Right kidney (tissue), 1 donor: Measurements from ENCODE around the gene SPDYC.
"Not testable (repeated sequence)": the region's sequence is repeated elsewhere in the genome, so short reads cannot be mapped to it uniquely, and the experiment has no call there.

ENCODE experiments used
- DNase-seq: peaks from one replicate; pipeline ENCODE4 v3.0.0-alpha.2; 2016

SPDYC gene

DNA sequence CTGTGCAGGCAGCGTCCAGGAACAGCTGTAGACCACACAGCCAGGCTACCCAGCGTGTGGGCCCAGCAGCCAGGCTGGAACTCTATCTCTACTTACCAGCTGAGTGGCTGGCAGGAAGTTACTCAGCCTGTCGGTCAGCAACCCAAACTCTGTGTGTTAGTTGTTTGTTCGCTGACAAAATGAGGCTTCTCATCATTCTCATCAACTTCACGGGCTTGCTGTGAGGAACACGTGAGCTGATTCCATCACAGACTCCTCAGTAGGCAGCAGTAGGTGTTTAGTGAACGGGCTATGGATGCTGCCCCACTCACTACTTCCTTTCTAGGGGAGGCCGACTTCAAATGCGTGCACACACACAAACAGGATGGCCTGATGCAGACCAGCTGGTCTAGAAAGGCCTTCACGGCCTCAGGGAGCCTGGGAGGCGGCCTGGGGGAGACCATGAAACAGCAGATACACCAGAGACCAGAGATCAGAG lies 830 bp upstream of the SPDYC start:
- no peak for DNase-seq

DNA sequence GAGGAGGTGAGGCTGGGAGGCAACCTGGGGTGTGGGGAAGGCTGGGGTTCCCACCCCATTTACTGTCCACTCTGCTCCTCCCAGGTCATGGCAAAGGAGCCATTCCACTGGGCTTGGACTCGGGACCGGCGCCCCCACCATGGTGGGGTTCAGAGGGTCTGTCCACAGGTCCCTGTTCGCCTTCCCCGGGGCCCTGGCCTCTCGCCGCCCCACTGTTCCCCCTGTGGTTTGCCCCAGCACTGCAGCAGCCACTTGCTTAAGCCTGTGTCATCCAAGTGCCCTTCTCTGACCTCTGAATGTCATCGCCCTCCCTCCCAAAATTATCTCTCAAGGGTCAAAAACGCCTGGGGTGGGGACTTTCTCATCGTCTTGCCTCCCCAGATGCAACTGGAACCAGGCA lies 2.6 kb downstream of the SPDYC start:
- no peak for DNase-seq

DNA sequence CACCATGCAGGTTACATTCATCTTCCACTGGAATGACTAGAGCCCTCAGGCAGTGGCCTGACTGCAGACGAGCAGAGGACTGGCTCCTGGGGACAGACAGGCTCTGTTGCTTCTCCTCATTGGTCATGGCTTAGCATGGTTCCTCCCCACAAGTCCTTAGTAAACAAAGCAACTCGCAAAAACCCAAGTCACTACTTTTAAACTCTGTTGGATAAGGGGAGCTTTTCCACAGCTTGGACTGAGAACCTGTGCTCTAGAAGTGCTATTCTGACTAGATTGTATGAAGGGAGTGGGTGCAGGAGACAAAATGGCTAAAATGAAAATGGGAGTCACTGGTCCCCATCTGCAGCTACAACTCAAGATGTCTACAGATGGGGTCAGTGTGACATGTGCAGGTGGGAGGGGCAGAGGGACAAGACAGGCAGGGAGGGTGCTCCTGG lies 4.6 kb downstream of the SPDYC start:
- not testable (repeated sequence) for DNase-seq

DNA sequence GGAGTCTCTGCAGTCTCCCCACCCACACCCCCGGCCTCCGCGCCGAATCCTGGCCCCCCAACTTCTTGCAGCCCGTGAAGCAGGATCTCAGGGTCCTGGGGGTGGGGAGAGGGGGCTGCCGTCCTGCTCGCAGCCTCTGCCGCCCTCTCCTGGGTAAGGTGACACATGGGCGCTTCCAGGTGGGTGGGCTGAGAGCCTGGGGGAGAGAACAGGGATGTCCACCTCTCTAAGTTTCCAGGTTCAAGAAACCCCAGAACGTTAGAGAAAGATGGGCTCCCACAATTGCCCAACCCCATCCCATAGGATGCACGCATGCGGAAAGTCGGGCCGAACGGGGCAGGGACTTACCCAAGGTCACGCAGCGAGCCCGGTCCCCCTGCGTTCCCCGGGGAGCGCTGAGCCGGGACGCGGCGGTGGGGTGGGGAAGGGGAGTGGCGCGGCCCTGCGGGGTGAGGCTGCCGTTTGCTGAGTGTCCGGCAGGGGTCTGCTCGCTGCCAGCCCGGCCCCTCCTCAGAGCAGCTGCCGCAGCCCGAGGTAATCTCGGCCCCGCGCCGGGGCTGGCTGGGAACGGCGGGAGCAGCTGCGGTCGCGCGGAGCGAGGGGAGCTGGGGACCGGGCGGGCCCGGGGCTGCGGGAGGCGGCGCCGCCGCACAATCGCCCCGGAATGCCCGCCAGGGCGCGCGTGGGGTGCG lies 11.0 kb downstream of the SPDYC start:
- peak; percentile 84 for DNase-seq

DNA sequence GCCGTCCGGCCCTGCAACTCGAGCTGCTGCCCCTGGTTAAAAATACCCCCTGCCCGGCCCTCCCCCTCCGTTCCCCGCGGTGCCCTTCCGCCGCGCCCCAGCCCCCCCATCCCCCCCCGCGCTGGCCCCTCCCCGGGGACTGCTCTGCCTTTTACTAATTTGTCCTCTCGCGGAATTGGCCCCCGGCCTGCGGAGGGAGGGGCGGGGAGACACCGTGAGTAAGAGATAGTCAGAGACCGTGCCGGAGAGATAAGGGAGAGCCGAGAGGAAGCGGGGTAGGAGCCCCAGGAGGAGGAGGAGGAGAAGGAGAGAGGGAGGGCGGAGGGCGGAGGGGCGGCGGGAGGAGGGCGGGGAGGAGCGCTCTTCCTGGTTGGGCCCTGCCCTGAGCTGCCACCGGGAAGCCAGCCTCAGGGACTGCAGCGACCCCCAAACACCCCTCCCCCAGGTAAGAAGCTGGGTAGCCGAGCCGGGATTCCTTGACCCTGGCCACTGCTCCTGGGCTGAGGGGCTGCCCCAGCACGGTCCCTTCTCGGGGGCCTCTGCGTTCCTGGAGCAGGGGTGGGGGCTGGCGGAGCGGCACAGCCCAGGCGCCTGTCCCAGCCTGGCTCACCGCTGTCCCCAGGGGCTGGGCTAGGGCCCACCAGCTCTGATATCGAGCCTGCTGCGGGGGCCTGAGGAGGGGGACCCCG lies 11.7 kb downstream of the SPDYC start, which contains the start of gene CAPN1:
TSS of gene CAPN1 (plus strand) at position 360 of the 689 bp plus-strand sequence. CDS start 774 bp downstream, outside the sequence.
- peak; percentile 86 for DNase-seq

DNA sequence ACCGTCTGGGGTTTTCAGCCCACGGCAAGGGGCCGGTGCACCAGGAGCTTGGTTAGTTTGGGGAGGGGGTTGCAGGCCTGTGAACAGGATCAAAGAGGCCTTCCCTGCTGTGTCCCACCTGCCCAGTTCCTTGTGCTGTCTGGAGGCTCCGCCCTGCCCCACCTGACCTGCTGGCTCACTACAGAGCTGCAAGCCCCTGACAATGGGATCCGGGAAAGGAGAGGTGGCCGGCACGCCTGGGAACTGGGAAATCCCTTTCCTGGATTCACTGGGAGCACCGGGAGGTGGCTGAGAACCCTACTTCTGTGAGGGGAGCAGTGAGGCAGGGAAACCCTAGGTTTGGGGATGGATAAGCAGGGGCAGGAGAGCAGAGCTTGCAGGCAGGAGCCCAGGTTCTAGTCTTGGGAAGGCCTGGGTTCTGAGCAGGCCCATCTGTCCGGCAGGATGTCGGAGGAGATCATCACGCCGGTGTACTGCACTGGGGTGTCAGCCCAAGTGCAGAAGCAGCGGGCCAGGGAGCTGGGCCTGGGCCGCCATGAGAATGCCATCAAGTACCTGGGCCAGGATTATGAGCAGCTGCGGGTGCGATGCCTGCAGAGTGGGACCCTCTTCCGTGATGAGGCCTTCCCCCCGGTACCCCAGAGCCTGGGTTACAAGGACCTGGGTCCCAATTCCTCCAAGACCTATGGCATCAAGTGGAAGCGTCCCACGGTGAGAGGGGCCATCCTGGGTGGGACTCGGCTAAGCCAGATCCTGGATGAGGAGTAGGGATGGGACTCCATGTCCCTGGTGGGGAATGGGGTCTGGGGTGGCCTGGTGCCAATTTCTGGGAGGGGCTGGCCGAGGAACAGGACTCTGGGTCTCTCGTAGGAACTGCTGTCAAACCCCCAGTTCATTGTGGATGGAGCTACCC lies 12.5 kb downstream of the SPDYC start:
- no peak for DNase-seq

DNA sequence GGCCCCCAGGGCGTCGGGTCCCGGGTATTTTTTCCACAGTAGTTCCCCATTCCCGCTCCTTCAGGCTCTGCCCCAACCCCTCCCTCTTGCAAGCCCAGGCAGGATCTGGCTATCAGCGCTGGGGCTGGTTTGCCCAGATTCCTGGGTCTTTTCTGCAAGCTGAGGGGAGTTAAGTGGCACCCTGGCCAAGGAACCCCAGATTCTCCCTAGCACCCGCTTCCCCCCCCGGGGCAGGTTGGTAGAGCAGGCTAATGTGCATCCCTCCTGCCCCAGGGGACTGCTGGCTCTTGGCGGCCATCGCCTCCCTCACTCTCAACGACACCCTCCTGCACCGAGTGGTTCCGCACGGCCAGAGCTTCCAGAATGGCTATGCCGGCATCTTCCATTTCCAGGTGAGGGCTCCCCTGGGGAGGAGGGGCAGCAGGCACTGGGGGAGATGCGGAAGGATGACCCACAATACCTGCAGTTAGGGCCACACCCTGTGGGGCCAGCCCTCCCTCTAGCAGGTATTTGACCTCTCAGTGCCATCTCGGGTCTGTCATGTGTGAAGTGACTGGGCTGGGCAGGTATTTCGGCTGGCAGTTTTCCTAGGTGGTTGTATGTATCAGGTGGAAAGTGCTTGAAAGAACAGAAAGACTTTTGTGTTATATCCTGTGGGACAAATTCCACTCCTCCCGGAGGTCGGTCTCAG lies 13.3 kb downstream of the SPDYC start:
- DNase-seq = peak; percentile 39

DNA sequence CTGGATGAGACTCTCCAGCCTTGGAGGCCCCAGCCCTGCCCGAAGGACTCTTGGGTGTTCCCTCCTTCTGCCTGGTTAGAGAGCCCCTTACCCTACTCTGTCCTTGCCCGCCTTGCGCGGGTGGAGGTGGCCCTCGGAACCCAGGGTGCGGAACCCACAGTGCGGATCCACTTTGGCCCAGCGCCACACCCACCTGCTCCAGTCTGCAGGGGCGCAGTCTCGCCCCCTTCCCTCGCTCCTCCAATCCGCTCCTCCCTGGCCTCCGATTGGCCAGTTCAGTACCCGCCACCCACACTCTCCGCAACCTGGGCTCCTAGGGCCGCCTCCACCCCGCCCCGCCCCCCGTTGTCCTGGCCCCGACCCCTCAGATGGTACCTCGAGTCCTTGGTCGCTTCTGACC lies 14.1 kb downstream of the SPDYC start:
- no peak for DNase-seq

DNA sequence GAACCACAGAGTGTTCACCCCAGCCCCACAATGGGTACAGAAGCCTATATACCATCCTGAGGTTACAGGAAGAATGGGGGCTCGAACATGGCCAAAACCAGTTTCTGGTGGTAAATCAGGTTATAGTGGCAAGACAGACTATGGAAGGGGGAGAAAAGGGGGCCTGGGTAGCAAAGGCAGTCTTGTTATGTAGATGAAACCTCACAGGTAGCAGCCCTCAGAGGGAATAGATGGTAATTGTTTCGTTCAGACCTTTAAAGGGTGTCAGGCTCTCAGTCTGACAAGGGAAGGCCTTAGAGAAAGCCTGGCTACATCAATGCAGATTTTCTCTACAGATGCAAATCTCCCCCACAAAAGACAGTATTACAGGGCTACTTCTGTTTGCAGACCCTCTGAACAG lies 15.1 kb downstream of the SPDYC start:
- DNase-seq = no peak

DNA sequence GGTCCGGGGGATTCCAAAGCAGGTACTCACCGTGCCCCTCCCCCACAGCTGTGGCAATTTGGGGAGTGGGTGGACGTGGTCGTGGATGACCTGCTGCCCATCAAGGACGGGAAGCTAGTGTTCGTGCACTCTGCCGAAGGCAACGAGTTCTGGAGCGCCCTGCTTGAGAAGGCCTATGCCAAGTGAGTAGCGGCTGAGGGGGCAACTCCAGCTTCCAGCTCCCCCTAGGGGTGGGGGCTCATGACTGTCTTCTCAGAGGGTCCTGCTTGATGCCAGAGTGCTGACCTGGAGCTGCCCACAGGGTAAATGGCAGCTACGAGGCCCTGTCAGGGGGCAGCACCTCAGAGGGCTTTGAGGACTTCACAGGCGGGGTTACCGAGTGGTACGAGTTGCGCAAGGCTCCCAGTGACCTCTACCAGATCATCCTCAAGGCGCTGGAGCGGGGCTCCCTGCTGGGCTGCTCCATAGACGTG lies 15.9 kb downstream of the SPDYC start:
- no peak for DNase-seq

DNA sequence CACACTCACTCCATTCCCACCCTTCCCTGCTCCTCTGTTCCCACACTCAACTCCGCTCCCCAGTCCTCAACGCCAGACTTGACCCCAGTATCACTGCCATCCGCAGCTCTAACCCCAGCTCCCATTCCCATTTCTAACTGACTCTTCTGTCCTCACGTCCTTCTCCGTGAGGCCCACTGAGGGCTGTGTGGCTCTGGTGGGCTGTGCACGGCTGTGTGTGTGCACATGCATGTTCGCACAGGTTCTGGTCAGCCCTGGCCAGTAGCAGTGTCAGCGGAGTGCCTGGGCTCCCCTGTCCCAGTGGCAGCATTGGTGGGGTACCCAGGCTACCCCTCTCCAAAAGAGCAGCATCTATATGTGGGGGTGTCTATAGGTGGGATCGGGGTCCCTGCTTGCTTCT lies 16.7 kb downstream of the SPDYC start:
- no peak for DNase-seq

DNA sequence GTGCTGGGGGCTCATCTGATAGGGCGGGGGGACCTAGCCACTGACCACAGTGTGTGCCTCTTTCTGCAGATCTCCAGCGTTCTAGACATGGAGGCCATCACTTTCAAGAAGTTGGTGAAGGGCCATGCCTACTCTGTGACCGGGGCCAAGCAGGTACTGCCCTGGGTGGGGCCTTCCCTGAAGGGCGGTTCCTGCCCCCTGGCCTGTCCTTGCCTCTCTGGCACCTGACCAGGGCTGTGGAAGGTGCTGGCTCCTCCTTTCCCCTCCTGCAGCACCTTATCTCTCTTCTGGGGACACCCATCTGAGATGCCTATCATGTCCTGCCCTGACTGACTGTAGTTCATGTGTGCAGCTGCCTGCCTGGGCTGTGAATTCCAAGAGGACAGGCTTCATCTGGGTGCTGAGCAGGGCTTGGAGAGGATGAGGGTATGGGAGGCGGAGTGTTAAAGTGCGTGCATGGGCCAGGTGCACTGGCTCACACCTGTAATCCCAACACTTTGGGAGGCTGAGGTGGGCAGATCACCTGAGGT lies 17.2 kb downstream of the SPDYC start:
- no peak for DNase-seq

DNA sequence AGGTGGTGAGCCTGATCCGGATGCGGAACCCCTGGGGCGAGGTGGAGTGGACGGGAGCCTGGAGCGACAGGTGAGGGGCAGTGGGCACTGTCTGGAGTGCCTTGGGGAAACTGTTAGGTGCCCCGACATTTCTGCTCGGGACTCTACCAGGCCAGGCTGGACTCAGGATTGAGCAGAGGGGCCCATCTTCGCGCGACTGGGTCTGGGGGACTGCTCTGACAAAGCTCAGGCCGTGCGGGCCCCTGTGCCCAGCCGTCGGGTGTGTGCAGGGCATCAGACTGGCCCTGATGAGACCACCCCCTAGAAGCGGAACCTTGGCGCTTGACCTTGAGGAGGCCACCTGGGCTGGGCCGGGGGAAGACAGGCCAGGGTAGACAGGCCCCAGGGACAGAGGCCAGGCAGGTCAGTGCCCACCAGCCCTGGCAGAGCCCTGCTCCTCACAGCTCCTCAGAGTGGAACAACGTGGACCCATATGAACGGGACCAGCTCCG lies 18.0 kb downstream of the SPDYC start:
- no peak for DNase-seq

DNA sequence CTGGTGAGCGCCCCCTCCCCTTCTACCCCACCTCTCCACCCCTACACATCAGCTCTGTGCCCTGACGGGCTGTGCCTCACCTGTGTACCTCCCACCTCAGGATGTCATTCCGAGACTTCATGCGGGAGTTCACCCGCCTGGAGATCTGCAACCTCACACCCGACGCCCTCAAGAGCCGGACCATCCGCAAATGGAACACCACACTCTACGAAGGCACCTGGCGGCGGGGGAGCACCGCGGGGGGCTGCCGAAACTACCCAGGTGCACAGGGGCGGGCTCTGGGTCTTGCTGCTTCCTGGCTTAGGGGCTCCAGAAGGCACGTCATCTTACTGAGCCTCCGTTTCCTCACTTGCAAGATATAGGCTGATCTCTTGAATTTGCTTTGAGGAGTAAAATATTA lies 18.5 kb downstream of the SPDYC start:
- DNase-seq = no peak

DNA sequence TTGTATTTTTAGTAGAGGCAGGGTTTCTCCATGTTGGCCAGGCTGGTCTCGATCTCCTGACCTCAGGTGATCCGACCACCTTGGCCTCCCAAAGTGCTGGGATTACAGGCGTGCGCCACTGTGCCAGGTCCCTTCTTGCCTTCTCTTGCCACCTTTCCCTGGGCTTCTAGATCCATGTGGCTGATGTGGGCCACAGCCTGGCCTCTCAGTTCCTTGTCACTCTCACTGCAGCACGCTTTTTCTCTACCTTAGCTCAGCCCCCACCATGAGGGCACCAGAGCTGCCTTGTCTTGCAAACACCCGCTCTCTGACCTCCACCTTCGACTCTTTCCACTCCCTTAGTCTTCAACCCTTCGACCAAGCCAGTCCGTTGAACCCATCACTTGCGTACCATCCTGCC lies 19.2 kb downstream of the SPDYC start:
- DNase-seq = no peak

DNA sequence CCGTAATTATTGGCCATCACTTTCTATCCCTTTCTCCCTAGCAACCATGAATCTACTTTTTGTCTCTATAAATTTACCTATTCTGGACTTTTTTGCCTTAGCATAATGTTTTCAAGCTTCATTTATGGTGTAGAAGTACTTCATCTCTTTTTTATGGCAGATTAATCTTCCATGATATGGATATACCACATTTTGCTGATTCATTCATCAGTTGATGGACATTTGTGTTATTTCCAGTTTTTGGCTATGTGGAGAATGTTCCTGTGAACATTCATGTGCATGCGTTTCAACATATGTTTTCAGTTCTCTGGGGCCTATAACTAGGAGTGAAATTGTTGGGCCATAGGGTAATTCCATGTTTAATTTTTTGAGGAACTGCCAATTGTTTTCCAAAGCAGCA lies 24.5 kb downstream of the SPDYC start:
- DNase-seq = no peak

DNA sequence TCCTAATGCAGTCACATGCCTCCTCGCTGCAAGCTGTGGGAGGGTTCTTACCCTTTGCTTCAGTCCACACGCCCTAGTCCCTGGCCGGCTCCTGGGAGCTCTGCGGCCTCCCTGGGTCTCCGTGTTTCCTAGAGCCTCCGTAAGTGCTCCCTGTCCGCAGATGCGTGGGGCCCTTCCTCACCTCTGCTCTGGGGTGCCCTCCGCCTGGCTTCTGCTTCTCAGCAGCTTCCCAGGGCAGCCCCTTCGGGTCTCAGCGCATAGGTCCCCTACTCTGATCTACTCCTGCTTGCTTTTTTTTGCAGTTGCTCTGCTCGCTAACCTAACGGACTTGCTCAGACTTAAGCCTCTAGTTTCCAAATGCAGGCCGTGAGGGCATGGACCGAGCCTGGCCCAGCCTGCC lies 34.1 kb downstream of the SPDYC start:
- no peak for DNase-seq

DNA sequence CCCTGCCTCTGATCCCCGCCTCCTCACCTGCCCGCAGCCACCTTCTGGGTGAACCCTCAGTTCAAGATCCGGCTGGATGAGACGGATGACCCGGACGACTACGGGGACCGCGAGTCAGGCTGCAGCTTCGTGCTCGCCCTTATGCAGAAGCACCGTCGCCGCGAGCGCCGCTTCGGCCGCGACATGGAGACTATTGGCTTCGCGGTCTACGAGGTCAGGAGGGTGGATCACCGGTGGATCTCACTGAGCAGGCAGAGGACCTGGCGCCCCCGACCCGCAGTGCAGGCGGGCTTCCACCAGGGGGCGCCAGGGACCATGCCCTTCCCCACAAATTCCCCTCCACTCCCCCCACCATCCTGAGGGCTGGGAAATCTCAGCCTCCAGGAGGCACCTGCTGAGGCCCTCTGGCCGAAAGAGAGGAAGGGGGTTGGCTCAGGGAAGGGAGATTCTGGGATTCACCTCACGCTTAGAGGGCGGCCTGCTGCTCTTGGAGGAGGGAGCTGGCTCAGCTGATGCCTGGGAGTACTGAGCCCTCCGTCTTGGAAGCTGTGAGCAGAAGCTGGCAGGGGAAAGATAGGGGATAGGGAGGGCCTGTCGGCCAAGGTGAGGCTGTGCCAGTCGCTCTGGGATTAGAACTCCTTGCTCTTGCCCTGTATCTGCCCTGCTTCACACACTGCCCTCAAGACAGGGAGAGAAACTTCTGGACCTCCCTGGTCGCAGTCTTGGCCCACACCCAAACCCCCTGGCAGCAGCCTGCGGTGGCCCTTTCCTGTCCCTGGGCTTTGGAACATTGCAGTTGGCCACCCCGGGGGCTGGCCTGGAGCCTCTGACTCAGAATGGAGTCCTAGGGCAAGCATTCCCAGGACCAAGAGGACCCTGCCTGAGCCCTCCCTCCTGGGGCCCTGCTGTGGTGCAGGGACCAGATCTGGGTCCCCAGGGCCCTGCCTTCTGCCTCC lies 34.9 kb downstream of the SPDYC start:
- DNase-seq = peak; percentile 42

DNA sequence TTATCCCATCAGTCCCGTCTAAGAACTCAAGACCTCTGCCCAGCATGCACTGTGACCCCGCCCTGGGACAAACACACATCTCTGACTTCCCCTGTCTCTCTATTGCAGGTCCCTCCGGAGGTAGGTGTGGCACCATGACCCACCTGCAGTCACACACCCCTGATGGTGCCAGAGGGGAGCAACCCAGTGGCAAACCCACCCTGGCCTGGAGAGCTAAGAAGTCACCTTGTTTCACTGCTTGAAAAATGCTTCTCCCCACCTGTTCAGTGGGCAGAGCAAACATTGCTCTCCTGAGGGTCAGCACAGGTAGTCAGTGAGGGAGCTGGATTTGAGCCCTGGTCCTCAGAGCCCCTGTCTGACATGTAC lies 35.6 kb downstream of the SPDYC start:
- DNase-seq = no peak

DNA sequence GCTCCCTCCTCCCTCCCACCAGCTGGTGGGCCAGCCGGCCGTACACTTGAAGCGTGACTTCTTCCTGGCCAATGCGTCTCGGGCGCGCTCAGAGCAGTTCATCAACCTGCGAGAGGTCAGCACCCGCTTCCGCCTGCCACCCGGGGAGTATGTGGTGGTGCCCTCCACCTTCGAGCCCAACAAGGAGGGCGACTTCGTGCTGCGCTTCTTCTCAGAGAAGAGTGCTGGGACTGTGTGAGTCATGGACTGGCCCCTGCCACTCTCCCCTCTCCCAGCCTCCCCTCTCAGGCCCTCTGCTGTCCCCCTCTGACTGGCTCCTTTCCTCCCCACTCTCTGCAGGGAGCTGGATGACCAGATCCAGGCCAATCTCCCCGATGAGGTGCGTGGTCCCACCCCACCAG lies 36.4 kb downstream of the SPDYC start:
- no peak for DNase-seq

DNA sequence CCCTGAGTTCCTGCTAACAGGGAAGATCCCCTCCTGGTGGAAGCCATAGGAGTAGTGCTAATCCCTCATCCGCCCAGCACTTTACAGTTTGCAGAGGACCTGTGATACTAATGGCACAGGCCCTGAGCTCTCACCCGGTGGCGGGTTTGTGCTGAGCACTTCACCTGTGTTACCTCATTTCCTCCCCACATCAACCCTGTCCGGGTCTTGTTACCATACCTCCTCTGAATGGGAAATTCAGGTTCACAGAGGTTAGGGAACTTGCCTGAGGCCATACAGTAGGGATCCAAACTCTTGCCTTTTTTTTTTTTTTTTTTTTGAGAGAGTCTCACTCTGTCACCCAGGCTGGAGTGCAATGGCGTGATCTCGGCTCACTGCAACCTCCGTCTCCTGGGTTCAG lies 36.9 kb downstream of the SPDYC start:
- no peak for DNase-seq
